ENCODE data around the gene IQSEC2.
A peak's percentile ranks its signal among the peaks of the same experiment; 100 is the strongest.

The IQSEC2 gene

DNA sequence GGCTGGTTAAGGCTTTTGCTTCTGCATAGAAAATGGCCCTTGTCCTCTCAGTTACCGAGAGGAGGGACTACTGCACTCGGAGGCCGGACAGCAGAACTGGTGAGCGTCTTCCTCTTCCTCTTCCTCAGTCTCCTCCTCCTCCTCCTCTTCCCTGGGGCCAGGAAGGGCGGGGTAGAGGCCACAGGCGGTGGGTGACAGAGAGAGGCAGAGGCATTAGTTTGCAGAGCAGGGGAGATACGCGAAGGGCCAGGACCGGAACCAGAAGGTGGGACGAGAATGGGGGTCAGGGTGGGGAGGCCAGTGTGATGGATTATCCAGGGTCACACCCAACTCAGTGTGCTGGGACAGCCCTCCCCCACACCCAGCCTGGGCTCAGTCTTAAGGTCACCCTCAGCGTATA is 14.5 kb downstream of the IQSEC2 start:
- DNase-seq: no peak

GRCh38 chrX:53265771-53266574 is 15.4 kb downstream of the IQSEC2 start:
- DNase-seq: no peak

DNA sequence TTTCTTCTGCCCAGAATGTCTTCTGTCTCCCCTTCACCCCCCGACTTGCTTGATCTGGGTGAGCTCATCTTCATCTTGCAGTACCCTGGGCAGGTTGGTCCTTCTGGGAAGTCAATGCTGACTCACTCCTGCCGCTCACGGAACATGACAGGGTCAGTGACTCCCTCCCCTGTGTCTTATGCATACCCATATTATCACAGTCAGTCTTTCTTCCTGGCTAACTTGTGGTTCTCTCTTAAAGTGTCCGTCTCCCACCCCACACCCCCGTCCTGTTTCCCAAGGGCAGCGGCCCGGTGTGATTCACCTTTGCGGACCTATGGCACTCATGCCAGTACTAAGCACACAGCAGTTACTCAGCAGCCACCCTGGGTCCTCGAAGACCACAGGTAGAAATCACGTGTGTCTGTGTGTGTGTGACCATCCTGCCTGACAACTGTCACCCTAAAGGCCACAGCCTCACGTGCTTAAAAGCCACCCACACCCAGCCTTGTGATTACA is 17.7 kb downstream of the IQSEC2 start:
- DNase-seq: no peak

GRCh38 chrX:53262918-53263394 is 18.4 kb downstream of the IQSEC2 start:
- peak in 1 of 2 experiments; percentile 25 for DNase-seq

- DNase-seq: no peak
These were observed 19.0 kb downstream of the IQSEC2 start for GRCh38 chrX:53262189-53262917.

DNA sequence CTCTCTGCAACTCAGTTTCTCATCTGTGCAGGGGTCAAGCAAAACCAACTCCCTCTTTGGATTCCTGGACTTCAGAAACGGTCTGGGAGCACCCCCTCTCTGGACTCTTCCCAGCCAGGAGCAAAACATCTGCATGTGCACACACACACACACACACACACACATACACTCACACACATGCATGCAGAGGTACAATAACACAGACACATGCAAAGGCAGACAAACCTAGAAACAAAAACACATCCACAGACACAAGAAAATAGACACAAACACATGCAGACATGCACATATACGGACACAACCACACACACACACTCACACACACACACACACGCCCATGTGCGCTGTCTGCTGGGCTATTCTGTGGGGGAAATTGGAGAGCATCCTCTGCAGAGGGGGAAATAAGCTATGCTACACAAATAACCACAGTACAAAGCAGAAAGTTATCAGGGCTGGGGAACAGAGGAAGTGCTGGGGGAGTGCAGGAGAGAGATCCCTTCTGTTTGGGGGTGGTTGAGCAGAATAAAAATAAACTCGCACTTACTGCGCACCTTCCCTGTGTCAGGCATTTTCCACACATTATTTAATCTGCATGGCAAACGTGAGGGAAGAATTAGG is 19.9 kb downstream of the IQSEC2 start:
- no peak for DNase-seq

DNA sequence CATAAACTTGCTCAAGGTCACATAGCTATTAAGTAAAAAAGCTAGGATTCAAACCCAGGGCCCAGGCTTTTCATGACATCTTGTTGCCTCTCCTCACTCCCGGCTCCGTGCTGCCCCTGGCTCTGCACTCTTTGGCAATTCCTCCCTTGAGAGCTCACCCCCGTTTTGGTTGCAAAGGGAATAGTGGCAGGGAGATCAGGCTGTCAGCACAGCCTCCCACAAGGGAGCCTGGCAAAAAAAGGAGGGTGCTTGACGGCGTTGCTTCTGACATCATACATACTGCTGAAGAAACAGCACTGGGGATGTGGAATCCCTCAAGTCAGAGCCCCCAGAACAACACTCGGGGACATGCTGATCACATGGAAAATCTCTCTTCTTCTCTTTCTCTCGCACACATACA is 20.5 kb downstream of the IQSEC2 start:
- no peak for DNase-seq

GRCh38 chrX:53257670-53258423 is 23.5 kb downstream of the IQSEC2 start:
- no peak for DNase-seq

GRCh38 chrX:53257166-53257565 is 24.2 kb downstream of the IQSEC2 start:
- DNase-seq: no peak

DNA sequence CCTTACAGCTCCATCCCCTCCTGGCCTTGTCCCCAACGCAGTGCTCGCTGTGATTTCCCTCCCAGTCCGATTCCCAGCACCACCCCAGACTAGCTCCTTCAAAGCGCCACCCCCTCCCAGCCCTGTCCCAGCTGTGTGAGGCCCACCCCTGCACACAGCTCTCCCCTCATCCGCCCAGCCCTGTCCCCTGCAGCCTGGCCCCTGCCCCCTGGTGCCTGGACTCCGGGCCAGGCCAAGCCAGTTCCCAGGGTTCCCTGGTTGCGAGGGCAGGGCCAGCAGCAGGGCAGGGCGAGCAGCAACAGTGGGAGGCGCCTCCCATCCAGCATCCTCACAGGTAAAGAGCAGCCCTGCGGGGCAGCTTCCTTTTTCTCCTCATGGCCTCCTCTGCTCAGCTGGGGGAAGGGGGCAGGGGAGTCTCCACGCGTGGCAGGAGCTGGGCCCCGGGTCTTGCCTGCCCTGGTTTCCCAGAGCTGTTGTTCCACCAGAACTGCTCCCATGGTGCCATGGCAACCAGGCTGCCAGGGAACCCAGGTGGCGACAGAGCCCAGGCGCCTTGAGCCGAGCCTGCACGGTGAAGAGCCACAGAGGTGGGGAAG is 24.8 kb downstream of the IQSEC2 start:
- DNase-seq: no peak

DNA sequence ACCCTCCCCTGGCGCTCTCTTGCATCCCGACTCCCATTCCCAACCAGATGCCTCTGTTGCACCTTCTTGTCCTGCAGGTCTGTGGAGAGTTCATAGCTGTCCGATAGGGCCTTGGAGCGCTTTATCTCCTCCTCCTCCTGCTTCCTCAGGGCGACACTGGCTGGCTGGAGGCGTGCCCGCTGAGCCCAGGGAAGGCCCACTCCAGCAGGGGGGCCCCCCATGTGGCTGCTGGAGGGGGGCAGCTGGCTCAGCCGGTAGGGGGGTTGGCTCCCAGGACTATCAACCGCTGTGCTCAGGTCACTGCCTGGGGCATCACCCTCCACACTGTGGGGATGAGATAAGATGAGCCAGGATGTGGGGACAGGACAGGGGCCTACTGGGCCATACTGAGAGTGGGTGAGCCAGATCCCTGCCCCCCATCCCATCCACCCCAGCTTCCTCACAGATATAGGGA is 25.6 kb downstream of the IQSEC2 start:
- no peak for DNase-seq

DNA sequence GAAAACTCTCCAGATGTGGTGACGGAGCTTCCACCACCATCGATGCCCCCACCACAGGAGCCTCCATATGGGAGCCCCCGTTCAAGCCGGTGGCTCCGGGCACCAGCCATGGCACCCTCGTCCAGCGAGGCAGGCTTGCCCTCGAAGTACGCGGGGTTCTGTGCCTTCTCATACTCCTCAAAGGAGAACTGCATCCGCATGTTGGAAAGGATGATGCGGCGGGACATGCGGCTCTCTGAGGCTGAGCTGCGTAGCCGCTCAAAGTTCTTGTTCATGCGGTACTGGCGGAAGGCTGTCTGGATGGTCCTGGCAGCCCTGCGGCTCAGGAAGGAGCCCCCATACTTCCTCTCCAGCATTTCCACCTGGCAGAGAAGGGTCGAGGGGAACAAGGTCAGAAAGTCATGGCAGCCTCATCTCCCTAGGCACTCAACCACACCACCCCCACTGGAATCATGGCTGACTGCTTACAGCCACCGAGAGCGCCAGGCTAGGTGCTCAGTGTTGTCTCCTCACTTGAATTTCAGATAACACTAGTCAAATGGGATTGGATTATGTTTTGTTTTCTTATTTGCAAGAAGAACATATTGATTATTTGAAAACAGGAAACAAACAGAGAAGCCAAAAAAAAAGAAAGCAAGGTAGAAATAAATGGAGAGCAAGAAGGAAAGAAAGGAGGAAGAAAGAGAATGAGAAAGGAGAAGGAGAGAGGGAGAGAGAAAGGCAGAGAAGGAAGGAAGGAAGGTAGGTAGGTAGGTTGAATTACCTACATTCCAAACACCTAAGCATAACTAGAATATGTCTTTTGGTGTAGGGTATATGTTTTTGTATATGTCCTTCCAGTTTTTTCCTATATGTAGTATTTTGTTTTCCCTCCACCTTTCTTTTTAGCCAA is 26.6 kb downstream of the IQSEC2 start:
- DNase-seq: no peak

GRCh38 chrX:53253293-53254020 is 27.9 kb downstream of the IQSEC2 start:
- no peak for DNase-seq

DNA sequence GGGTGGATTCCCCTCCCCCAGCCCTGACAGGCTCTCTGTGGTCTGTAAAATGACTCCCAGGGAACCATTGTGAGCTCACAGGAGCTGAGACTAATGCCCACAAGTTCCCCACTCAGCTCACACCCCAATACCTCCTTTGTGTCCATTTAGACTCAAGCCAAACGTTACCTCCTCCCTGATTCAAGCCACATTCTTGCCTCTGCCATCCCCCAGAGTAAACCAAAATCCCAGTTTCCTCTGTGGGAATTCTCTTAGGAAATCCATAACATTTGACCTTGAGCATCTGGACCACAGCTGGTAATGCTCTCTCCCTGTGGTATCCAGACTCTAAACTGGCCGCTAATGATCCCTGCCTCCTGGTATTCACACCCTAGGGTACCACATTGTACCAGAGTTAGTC is 30.1 kb downstream of the IQSEC2 start:
- no peak for DNase-seq

GRCh38 chrX:53250556-53250955 is 30.8 kb downstream of the IQSEC2 start:
- DNase-seq: no peak

DNA sequence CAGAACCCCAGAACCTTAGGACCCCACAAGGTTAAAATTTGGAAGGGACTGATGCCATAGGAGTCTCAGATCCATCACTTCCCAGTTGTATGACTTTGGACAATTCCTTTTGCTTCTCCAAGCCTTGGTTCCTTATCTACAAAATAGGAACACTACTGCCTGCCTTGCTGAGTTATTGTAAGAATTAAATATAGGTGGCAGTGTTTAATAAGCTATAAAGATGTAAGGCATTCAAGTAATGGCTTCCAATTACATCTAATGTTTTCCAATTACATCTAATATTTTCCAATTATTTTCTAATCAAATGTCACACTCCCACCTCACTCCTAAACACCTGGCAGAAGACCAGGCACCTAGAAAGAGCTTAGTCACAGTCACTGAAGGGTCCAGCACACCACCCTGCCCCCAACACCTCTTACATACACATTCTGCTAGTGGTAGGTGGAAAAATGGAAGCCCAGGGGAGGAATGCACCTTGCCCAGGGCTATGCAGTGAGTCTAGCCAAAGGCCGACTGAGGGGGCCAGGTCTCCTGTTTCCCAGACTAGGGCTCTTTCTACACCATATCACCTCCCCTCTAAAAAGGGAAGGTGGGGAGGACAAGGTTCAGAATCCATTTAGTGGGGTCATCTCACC is 31.9 kb downstream of the IQSEC2 start:
- no peak for DNase-seq

GRCh38 chrX:53247928-53248327 is 33.5 kb downstream of the IQSEC2 start:
- DNase-seq: no peak

GRCh38 chrX:53246231-53246630 is 35.2 kb downstream of the IQSEC2 start:
- DNase-seq: no peak

- DNase-seq: no peak
These were observed 36.8 kb downstream of the IQSEC2 start for GRCh38 chrX:53244610-53245009.

DNA sequence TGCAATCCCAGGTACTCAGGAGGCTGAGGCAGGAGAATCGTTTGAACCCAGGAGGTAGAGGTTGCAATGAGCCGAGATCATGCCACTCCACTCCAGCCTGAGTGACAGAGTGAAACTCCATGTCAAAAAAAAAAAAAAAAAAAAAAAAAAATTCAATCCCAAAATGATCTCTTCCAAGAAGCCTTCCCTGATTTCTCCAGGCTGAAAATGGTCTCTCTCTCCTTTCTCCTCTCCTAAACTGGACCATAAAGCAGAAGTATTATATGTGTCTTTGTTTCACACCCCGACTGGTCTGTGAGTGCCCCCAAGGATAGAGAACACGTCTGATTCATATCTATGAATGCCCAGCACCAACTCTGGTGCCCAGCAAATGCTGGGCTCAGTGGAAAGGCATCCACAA is 39.1 kb downstream of the IQSEC2 start:
- DNase-seq: no peak

Measured in SHP77 (cell line).